ENCODE data around the gene SUPT3H.

- TF ChIP-seq EP300 (IDR thresholded peaks at IDR 0.05) (no peak), POLR2A (IDR thresholded peaks at IDR 0.05) (no peak), CTCF (IDR thresholded peaks at IDR 0.05) (no peak), POLR2AphosphoS5 (IDR thresholded peaks at IDR 0.05) (no peak)
Measured at GRCh38 chr6:45265246-45265645, 112.5 kb downstream of the SUPT3H start.
